Motor neuron (in vitro differentiated cells): Measurements from ENCODE around the gene ARHGEF38. TPM values are rescaled to one million over a fixed set of nuclear protein-coding genes. Genes with fewer than 3 reads are reported as not detected.

Experiments
- ATAC-seq, 8 experiments: fragments of 200-7000 bp; cut with Tn5 transposase; replicated peaks in 6 of 8; 2 replicates each; pipeline ENCODE4 v1.8.0; 2021; ENCODE audit warnings: mild to moderate bottlenecking in 8 of 8, moderate library complexity in 8 of 8
- H3K27ac ChIP-seq, 2 donors: fragments of 250-450 bp; sonication (Bioruptor Pico); 2 replicates each; pipeline ENCODE4 v1.9.0; 2021; ENCODE audit warnings: antibody characterized with exemption in 2 of 2, mild to moderate bottlenecking in 2 of 2, moderate library complexity in 1 of 2
- H3K4me1 ChIP-seq, 2 donors: fragments of 250-450 bp; sonication (Bioruptor Pico); replicated peaks in 1 of 2; 2 replicates each; pipeline ENCODE4 v1.6.1; 2021; ENCODE audit warnings: antibody characterized with exemption in 2 of 2, mild to moderate bottlenecking in 2 of 2, moderate library complexity in 1 of 2
- H3K4me3 ChIP-seq, 5 donors: fragments of 250-450 bp; sonication (Bioruptor Pico); 2 replicates each; pipeline ENCODE4 v1.9.0; 2021; ENCODE audit warnings: antibody characterized with exemption in 5 of 5, mild to moderate bottlenecking in 5 of 5, moderate library complexity in 4 of 5
- WGBS, 10 experiments: fragments of 450-650 bp; shearing (Covaris generic); methylation state at CpG; one replicate each; pipeline ENCODE4 v1.0.0; 2022; 5-methylcytosine and 5-hydroxymethylcytosine counted together
- in situ Hi-C, 9 experiments: fragments of 400-800 bp; cut with MboI; loops; one replicate each; pipeline ENCODE4 v1.15.0; 2021; ENCODE audit warnings: low sequenced_read_pairs in 9 of 9, low pct_unique_long_range_greater_than_20kb in 2 of 9; ENCODE audit not compliant: unreplicated experiment in 9 of 9
- total RNA-seq, 8 experiments: library from RNA; unstranded; fragments of 300-600 nt; gene quantifications; 2 replicates each; pipeline versions ENCODE4 v1.2.3 to v1.2.4, GENCODE V29; 2022

The ARHGEF38 gene
- total RNA-seq, 8 experiments from 2014 or later: 0.05 to 0.69 (median 0.21) TPM

DNA sequence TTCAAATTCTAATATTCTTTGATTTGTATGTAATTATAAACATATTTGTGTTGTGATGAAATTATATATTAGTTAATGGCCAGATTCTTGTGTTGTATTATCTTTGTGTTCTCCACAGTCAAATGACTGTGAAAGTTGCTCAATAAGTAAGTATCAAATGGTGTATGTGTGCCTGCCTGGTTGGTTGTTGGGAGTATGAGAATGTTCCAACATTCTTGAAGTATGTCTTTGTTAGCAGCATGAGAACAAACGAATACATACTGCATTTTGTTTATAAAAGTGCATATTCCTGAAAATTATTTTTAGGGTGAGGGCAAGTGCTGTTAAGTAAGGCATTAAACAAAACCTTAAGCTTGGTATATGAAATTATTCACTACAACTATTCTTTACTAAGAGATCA lies 16.2 kb downstream of the ARHGEF38 start:
- in situ Hi-C loops: no loop called here
- ATAC-seq: peak in 3 of 8 experiments; percentile 43 to 67 (median 43)
- WGBS, 10 experiments: 0 to 100% (median 57%) methylated on average over 1 of the region's 1 CpG; no CpG with 5 or more reads in 1 of the 10 experiments
- Histone ChIP-seq H3K4me1 (peaks cover 0 to 12% of the 10 kb centered on the region in 2 donors), H3K4me3 (no peak overlapping the region), H3K27ac (no peak overlapping the region)

- ATAC-seq: peak in 6 of 8 experiments; percentile 31 to 86 (median 76)
- Histone ChIP-seq H3K4me1 (peaks cover 0 to 12% of the 10 kb centered on the region in 2 donors), H3K4me3 (no peak overlapping the region), H3K27ac (no peak overlapping the region)
- in situ Hi-C loops: no loop called here
- WGBS, 10 experiments: 0 to 86% (median 56%) methylated on average over 1 to 3 of the region's 3 CpGs; no CpG with 5 or more reads in 2 of the 10 experiments
Observed at GRCh38 chr4:105569057-105569865, 16.8 kb downstream of the ARHGEF38 start.

GRCh38 chr4:105569866-105570236 lies 17.4 kb downstream of the ARHGEF38 start:
- Histone ChIP-seq H3K4me3 (no peak overlapping the region), H3K4me1 (peaks cover 0 to 12% of the 10 kb centered on the region in 2 donors), H3K27ac (no peak overlapping the region)
- ATAC-seq: peak in 3 of 8 experiments; percentile 48 to 68 (median 57)
- in situ Hi-C loops: no loop called here
- 0 to 86% (median 35%) methylated on average over 1 to 2 of the region's 2 CpGs; no CpG with 5 or more reads in 2 of the 10 experiments for WGBS, 10 experiments

DNA sequence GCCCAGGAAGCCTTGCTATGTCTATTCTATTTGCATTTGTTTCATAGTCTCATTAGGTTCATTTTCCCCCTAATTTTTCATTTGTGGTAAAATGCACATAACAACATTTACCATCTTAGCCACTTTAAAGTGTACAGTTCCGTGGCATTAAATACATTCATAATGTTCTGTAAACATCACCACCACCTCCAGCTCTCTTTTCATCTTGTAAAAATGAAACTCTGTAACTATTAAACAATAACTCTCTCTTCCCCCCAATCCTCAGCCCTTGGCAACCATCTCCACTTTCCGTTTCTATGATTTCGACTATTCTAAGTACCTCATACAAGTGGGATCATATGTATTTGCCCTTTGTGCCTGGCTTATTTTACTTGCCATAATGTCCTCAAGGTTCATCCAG lies 19.9 kb downstream of the ARHGEF38 start:
- Histone ChIP-seq H3K4me3 (no peak overlapping the region), H3K27ac (no peak overlapping the region), H3K4me1 (peaks cover 0 to 7% of the 10 kb centered on the region in 2 donors)
- in situ Hi-C loops: no loop called here
- no peak for ATAC-seq
- WGBS, 10 experiments: 22 to 93% (median 76%) methylated on average over 1 to 3 of the region's 3 CpGs; no CpG with 5 or more reads in 1 of the 10 experiments

DNA sequence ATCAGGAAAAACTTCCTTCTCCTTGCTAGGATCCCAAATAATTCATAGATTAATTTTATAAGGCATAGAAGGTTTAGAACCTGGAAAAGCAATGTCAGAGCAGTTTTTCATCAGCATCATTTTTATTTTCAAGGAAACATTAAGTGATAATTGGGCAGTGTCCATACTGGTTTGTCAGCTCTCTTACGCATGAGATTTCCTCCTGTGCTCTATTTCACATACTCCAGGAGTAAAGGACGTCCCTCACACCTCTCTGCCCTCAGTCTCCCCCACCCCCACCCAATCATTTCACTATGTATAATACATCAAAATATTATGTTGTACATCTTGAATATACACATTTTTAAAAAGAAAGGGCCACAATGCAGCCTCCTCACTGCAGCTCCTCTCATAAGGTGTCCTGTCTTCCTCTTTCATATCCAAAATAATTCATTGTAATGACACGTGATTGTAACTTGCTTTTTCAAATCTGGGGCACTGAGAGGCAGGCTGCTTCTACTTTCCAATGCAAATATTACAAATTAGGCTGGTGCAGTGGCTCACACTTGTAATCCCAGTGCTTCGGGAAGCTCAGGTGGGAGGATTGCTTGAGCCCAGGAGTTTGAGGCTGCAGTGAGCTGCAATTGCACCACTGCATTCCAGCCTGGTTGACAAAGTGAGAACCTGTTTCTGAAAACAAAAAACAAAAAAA lies 34.4 kb downstream of the ARHGEF38 start:
- 17 to 90% (median 40%) methylated on average over 1 to 3 of the region's 4 CpGs; no CpG with 5 or more reads in 2 of the 10 experiments for WGBS, 10 experiments
- H3K4me3 ChIP-seq: no peak overlapping the region
- peaks cover 0 to 5% of the 10 kb centered on the region in 2 donors for H3K4me1 ChIP-seq
- peak in 1 of 8 experiments; percentile 32 for ATAC-seq
- no peak overlapping the region for H3K27ac ChIP-seq
- in situ Hi-C loops: no loop called here

DNA sequence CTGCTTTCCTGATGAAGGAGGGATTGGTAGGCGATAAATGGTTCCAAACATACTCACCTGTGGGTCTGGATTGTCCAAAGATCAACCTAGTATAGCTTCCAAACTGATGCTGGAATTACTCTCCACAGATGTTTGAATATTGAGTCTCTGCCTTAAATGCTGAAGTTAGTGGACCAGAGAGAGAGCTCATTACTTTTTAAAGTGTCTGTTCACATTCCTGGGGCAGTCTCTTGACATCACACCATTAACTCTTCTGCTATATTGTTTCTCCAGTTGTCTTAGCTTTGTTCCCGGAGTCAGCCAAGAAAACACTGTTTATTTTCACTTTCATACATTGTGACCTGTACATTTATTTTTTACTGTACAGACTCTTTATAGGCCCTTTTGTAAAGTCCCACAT lies 35.4 kb downstream of the ARHGEF38 start:
- no peak overlapping the region for H3K27ac ChIP-seq
- peaks cover 0 to 5% of the 10 kb centered on the region in 2 donors for H3K4me1 ChIP-seq
- in situ Hi-C loops: no loop called here
- WGBS, 10 experiments: 40 to 100% (median 100%) methylated on average over 1 to 2 of the region's 2 CpGs; no CpG with 5 or more reads in 3 of the 10 experiments
- no peak for ATAC-seq
- H3K4me3 ChIP-seq: no peak overlapping the region

DNA sequence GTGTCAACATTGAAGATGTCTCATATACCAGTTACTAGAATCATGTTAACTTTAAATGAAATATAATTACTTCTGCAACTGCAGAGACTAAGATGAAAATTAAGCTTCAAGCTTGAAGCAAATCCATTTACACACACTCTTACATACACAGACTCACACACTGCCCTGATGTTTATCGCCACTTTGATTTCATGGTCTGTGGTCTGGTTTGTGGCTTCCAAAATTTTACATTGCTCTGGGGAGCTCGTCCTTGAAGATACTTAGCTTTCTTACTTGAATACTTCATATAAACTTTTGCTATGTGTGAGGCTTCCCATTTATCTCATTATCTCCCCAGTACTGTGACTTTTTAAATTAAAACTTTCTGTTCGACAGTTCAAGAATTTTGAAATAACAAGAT lies 35.8 kb downstream of the ARHGEF38 start:
- in situ Hi-C loops: no loop called here
- WGBS, 10 experiments: 17 to 91% (median 72%) methylated on average over 1 to 3 of the region's 3 CpGs; no CpG with 5 or more reads in 1 of the 10 experiments

DNA sequence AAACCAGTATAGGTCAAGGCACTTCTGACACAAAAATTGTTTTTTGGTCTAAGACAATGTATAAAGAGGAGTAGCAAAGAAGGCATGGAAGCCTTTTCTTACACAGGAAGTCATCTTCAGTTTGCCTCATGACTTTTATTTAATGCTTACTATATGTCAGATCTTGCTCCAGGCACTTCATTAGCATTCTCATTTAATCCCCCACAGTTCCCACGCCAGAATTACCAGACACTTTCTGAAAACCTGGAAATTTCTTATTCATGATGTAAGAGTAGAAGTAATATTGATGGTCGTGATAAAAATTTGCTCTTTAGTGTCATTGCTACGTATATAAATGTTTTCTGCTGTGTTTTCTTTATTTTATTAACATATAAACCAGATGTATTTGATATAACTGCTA lies 39.2 kb downstream of the ARHGEF38 start:
- peak in 1 of 8 experiments; percentile 75 for ATAC-seq
- H3K27ac ChIP-seq: no peak overlapping the region
- H3K4me3 ChIP-seq: no peak overlapping the region
- in situ Hi-C loops: no loop called here
- 7 to 94% (median 78%) methylated on average over 1 to 3 of the region's 3 CpGs for WGBS, 10 experiments
- no peaks in the 10 kb centered on the region for H3K4me1 ChIP-seq

More for the DNA sequence above, 35.8 kb downstream of the ARHGEF38 start:
- no peak for ATAC-seq
- no peak overlapping the region for H3K27ac ChIP-seq
- no peak overlapping the region for H3K4me3 ChIP-seq
- peaks cover 0 to 3% of the 10 kb centered on the region in 2 donors for H3K4me1 ChIP-seq

- ATAC-seq: no peak
- Histone ChIP-seq H3K4me1 (peaks cover 0 to 8% of the 10 kb centered on the region in 2 donors), H3K4me3 (no peak overlapping the region), H3K27ac (no peak overlapping the region)
- in situ Hi-C loops: no loop called here
- 13 to 76% (median 63%) methylated on average over 2 to 7 of the region's 7 CpGs for WGBS, 10 experiments
Observed at GRCh38 chr4:105594099-105595010, 41.9 kb downstream of the ARHGEF38 start.

- in situ Hi-C loops: no loop called here
- peak in 2 of 8 experiments; percentile 37 to 55 for ATAC-seq
Observed at GRCh38 chr4:105596684-105597083, 44.3 kb downstream of the ARHGEF38 start.

DNA sequence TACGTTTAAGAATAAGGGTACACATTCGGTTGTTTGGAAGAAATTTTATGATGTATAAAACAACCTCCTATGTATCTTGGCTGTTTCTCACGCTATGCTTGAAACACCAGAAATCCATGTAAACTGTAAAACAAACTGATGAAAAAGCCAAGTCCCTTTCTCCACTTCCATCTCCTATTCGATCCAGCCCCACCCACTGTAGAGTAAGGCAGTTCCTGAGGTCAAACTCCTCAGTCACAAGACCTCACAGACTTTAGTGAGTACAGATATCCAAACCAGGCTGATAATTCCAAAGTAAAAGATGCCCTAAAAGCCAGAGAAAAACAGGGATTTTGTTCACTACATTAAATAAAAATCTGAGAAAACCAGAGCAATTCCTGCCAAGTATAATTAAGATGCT lies 45.6 kb downstream of the ARHGEF38 start:
- no peak overlapping the region for H3K27ac ChIP-seq
- peak in 1 of 8 experiments; percentile 44 for ATAC-seq
- WGBS, 10 experiments: 21 to 100% (median 84%) methylated on average over 1 to 4 of the region's 4 CpGs

More at GRCh38 chr4:105596684-105597083, 44.3 kb downstream of the ARHGEF38 start:
- H3K4me3 ChIP-seq: no peak overlapping the region
- H3K27ac ChIP-seq: no peak overlapping the region
- peaks cover 0 to 21% of the 10 kb centered on the region in 2 donors for H3K4me1 ChIP-seq
- WGBS, 10 experiments: 20 to 89% (median 56%) methylated on average over 1 to 6 of the region's 6 CpGs

GRCh38 chr4:105598787-105599186 lies 46.4 kb downstream of the ARHGEF38 start:
- H3K27ac ChIP-seq: no peak overlapping the region
- peaks cover 0 to 21% of the 10 kb centered on the region in 2 donors for H3K4me1 ChIP-seq
- ATAC-seq: peak in 3 of 8 experiments; percentile 38 to 85 (median 79)
- WGBS, 10 experiments: 0 to 86% (median 15%) methylated on average over 1 of the region's 1 CpG; no CpG with 5 or more reads in 2 of the 10 experiments
- in situ Hi-C loops: no loop called here
- H3K4me3 ChIP-seq: no peak overlapping the region

More for the DNA sequence above, 45.6 kb downstream of the ARHGEF38 start:
- Histone ChIP-seq H3K4me1 (peaks cover 0 to 21% of the 10 kb centered on the region in 2 donors), H3K4me3 (no peak overlapping the region)
- in situ Hi-C loops: no loop called here
